CD4-positive, alpha-beta T cell (primary cell): ENCODE measurements around the gene SF3B4. TPM values are rescaled to one million over a fixed set of nuclear protein-coding genes. Genes with fewer than 3 reads are reported as not detected.

ENCODE experiments used
- ATAC-seq: fragments of 200-7000 bp; cut with Tn5 transposase; one replicate; pipeline ENCODE4 v1.10.0; 2022; ENCODE audit warnings: mild to moderate bottlenecking; ENCODE audit not compliant: poor library complexity
- CTCF ChIA-PET: fragments of 350-600 bp; sonication (Branson Sonifier 250); formaldehyde crosslinking; loops from one replicate; lab custom pipeline; 2021; ENCODE audit warnings: antibody characterized with exemption, inconsistent platforms; lab: Charles Lee
- POLR2A ChIA-PET: fragments of 350-600 bp; sonication (Branson Sonifier 250); formaldehyde crosslinking; loops from one replicate; lab custom pipeline; 2021; ENCODE audit warnings: antibody characterized with exemption, inconsistent platforms; lab: Charles Lee
- DNase-seq, 14 experiments: peaks; one replicate each; pipeline ENCODE4 v3.0.0-alpha.2; 2013 to 2020; ENCODE audit warnings: mixed read lengths in 2 of 14
- H3K27ac ChIP-seq, 2 donors: one replicate each; pipeline versions ENCODE4 v1.5.1 to v1.7.0; 2013; ENCODE audit warnings: low read length in 2 of 2, low read depth in 1 of 2, mild to moderate bottlenecking in 1 of 2
- H3K27me3 ChIP-seq, 2 experiments: 1 replicate in 1 of 2; 2 replicates in 1 of 2; pipeline versions ENCODE4 v1.6.1 to v1.7.0; 2013; ENCODE audit warnings: low read length in 2 of 2, control low read depth in 1 of 2, mild to moderate bottlenecking in 1 of 2, moderate library complexity in 1 of 2; ENCODE audit not compliant: insufficient read depth in 2 of 2, control insufficient read depth in 1 of 2
- H3K36me3 ChIP-seq: one replicate; pipeline ENCODE4 v1.6.1; 2013; ENCODE audit warnings: low read length, control low read depth; ENCODE audit not compliant: insufficient read depth
- H3K4me1 ChIP-seq: one replicate; pipeline ENCODE4 v1.6.1; 2013; ENCODE audit warnings: low read length, control low read depth; ENCODE audit not compliant: insufficient read depth
- H3K4me3 ChIP-seq: one replicate; pipeline ENCODE4 v1.5.1; 2013; ENCODE audit warnings: mild to moderate bottlenecking, low read length, moderate library complexity
- H3K9me3 ChIP-seq, 2 experiments: 1 replicate in 1 of 2; 2 replicates in 1 of 2; pipeline versions ENCODE4 v1.6.1 to v1.7.0; 2013; ENCODE audit warnings: low read length in 2 of 2, mild to moderate bottlenecking in 2 of 2, control low read depth in 1 of 2, moderate library complexity in 1 of 2; ENCODE audit not compliant: control insufficient read depth in 1 of 2, insufficient read depth in 1 of 2
- H3K27ac Mint-ChIP-seq: one replicate; pipeline ENCODE4 v1.8.0; 2020; ENCODE audit warnings: mixed read lengths
- H3K27me3 Mint-ChIP-seq: one replicate; pipeline ENCODE4 v1.8.0; 2021; ENCODE audit warnings: mixed read lengths
- H3K36me3 Mint-ChIP-seq: one replicate; pipeline ENCODE4 v1.8.0; 2021; ENCODE audit warnings: low read depth, mixed read lengths
- H3K4me1 Mint-ChIP-seq: one replicate; pipeline ENCODE4 v1.8.0; 2021; ENCODE audit warnings: low read depth, mixed read lengths
- H3K4me3 Mint-ChIP-seq: one replicate; pipeline ENCODE4 v1.8.0; 2020; ENCODE audit warnings: mild to moderate bottlenecking, mixed read lengths
- H3K9me3 Mint-ChIP-seq: one replicate; pipeline ENCODE4 v1.8.0; 2020; ENCODE audit warnings: mixed read lengths
- intact Hi-C, 2 experiments: fragments of 100-400 bp; cut with DNase I in 1 of 2; cut with micrococcal nuclease in 1 of 2; formaldehyde crosslinking; loops; one replicate each; pipeline versions ENCODE4 v1.15.1 to v1.9.0; 2023 to 2025; cut with DNase I, micrococcal nuclease
- total RNA-seq, 174 experiments: library from RNA in 2 of 174; stranded (reverse) in 2 of 174; gene quantifications; one replicate each; pipeline ENCODE4 v1.2.3 and lab custom pipeline; 2021 to 2026
- TF ChIP-seq, protein P1 (sequence below): fragments of 200-600 bp; IDR thresholded peaks from one replicate; pipeline ENCODE4 v1.8.0; 2022; ENCODE audit warnings: antibody characterized with exemption, mild to moderate bottlenecking

Gene SF3B4
- total RNA-seq, 2 experiments from 2014 or later = 38.0 to 38.6 TPM

- peaks cover 43% of the 10 kb centered on the region for H3K4me1 Mint-ChIP-seq
- H3K36me3 Mint-ChIP-seq = peaks cover under 1% of the 10 kb centered on the region
- Histone ChIP-seq H3K9me3 (no peaks in the 10 kb centered on the region), H3K27ac (no peak overlapping the region), H3K36me3 (no peaks in the 10 kb centered on the region), H3K27me3 (no peaks in the 10 kb centered on the region), H3K4me1 (peaks cover 26% of the 10 kb centered on the region), H3K4me3 (peak overlapping the region; percentile 72)
- POLR2A ChIA-PET = interaction anchor here (0.7 to 4.2 kb wide), 6 partner anchors 8 to 73 kb away, joined by 3 to 47 read pairs (median 5); partner anchors contain the start of genes BOLA1 and SF3B4
- TF ChIP-seq, protein P1, sequence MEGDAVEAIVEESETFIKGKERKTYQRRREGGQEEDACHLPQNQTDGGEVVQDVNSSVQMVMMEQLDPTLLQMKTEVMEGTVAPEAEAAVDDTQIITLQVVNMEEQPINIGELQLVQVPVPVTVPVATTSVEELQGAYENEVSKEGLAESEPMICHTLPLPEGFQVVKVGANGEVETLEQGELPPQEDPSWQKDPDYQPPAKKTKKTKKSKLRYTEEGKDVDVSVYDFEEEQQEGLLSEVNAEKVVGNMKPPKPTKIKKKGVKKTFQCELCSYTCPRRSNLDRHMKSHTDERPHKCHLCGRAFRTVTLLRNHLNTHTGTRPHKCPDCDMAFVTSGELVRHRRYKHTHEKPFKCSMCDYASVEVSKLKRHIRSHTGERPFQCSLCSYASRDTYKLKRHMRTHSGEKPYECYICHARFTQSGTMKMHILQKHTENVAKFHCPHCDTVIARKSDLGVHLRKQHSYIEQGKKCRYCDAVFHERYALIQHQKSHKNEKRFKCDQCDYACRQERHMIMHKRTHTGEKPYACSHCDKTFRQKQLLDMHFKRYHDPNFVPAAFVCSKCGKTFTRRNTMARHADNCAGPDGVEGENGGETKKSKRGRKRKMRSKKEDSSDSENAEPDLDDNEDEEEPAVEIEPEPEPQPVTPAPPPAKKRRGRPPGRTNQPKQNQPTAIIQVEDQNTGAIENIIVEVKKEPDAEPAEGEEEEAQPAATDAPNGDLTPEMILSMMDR = no peak
- ATAC-seq = peak; percentile 9
- peak overlapping the region; percentile 88 for H3K4me3 Mint-ChIP-seq
- no peak for DNase-seq
- H3K27me3 Mint-ChIP-seq = no peaks in the 10 kb centered on the region
- H3K27ac Mint-ChIP-seq = no peak overlapping the region
- CTCF ChIA-PET = no interaction called here
- intact Hi-C loops = no loop called here
- no peaks in the 10 kb centered on the region for H3K9me3 Mint-ChIP-seq
These were observed 11.3 kb downstream of the SF3B4 start for GRCh38 chr1:149916193-149916897.

- CTCF ChIA-PET = interaction anchor here (0.9 kb wide), 1 partner anchor 27 kb away, joined by 3 read pairs; no protein-coding TSS in a partner anchor
- no peak overlapping the region for H3K4me3 ChIP-seq
- H3K4me1 ChIP-seq = peaks cover 26% of the 10 kb centered on the region
- intact Hi-C loops = no loop called here
- Mint-ChIP-seq H3K4me1 (peaks cover 43% of the 10 kb centered on the region), H3K27ac (no peak overlapping the region), H3K27me3 (no peaks in the 10 kb centered on the region), H3K9me3 (no peaks in the 10 kb centered on the region), H3K36me3 (no peaks in the 10 kb centered on the region), H3K4me3 (peak overlapping the region; percentile 88)
- no peaks in the 10 kb centered on the region for H3K27me3 ChIP-seq
- ATAC-seq = no peak
- no peaks in the 10 kb centered on the region for H3K36me3 ChIP-seq
- POLR2A ChIA-PET = interaction anchor here (0.7 to 4.2 kb wide), 7 partner anchors 9 to 72 kb away, joined by 3 to 47 read pairs (median 4); partner anchors contain the start of genes BOLA1 and SF3B4
- TF ChIP-seq, protein P1 = no peak
- H3K9me3 ChIP-seq = no peaks in the 10 kb centered on the region
- DNase-seq = no peak
- H3K27ac ChIP-seq = no peak overlapping the region
These were observed 12.0 kb downstream of the SF3B4 start for GRCh38 chr1:149915429-149916192.

- H3K36me3 ChIP-seq = no peaks in the 10 kb centered on the region
- intact Hi-C loops = no loop called here
- ChIA-PET POLR2A (interaction anchor here (0.7 to 4.2 kb wide), 4 partner anchors 14 to 28 kb away, joined by 3 to 47 read pairs (median 3); a partner anchor contains a TSS), CTCF (interaction anchor here (0.9 kb wide), 1 partner anchor 26 kb away, joined by 3 read pairs; no protein-coding TSS in a partner anchor)
- Mint-ChIP-seq H3K36me3 (no peaks in the 10 kb centered on the region), H3K27me3 (no peaks in the 10 kb centered on the region), H3K4me3 (no peak overlapping the region), H3K4me1 (peaks cover 43% of the 10 kb centered on the region), H3K9me3 (no peaks in the 10 kb centered on the region), H3K27ac (peak overlapping the region; percentile 19)
- no peak overlapping the region for H3K4me3 ChIP-seq
- no peak overlapping the region for H3K27ac ChIP-seq
- no peaks in the 10 kb centered on the region for H3K9me3 ChIP-seq
- DNase-seq (no peak), ATAC-seq (no peak)
- TF ChIP-seq, protein P1 = no peak
- peaks cover 26% of the 10 kb centered on the region for H3K4me1 ChIP-seq
- H3K27me3 ChIP-seq = no peaks in the 10 kb centered on the region
These were observed 13.1 kb downstream of the SF3B4 start for GRCh38 chr1:149914545-149914944.
